Measurements from ENCODE around the gene MRPS9. TPM values are rescaled to one million over a fixed set of nuclear protein-coding genes. Genes with fewer than 3 reads are reported as not detected.

MRPS9 gene
- total RNA-seq, 1 experiment from 2014 or later: 60.0 TPM

- H2BK12ac ChIP-seq (ENCODE audit: insufficient read length, low read depth, low read length): no peak overlapping the region
- no peak for DNase-seq
- H3K14ac ChIP-seq (ENCODE audit: insufficient read depth, low read length): no peak overlapping the region
- no peak overlapping the region for H3K4ac ChIP-seq (ENCODE audit: low read depth, low read length)
- no peak overlapping the region for H3K4me2 ChIP-seq (ENCODE audit: insufficient read depth, insufficient read length, low read length)
- H3K9me3 ChIP-seq (ENCODE audit: control insufficient read depth, low read depth, low read length): no peaks in the 10 kb centered on the region
- no peak overlapping the region for H2AK5ac ChIP-seq (ENCODE audit: insufficient read length, low read length)
- no peak overlapping the region for H3T11ph ChIP-seq (ENCODE audit: low read length)
- H4K5ac ChIP-seq (ENCODE audit: insufficient read length, low read depth, low read length): no peak overlapping the region
- Mint-ChIP-seq H3K27ac (no peak overlapping the region), H3K4me1 (peaks cover 7 to 11% of the 10 kb centered on the region in 2 experiments), H3K4me3 (no peak overlapping the region), H3K36me3 (ENCODE audit: insufficient read depth in 1 of 3, low read depth in 3 of 3) (no peaks in the 10 kb centered on the region), H3K9me3 (peaks cover 0 to 3% of the 10 kb centered on the region in 2 experiments; a peak in 1 of 5 replicates), H3K27me3 (ENCODE audit: low read depth) (peaks cover 5% of the 10 kb centered on the region; the same call in 1 of the 2 replicates)
- no peak overlapping the region for H3K27ac ChIP-seq (ENCODE audit: insufficient read length, low read depth, low read length)
- no peak overlapping the region for H3K23ac ChIP-seq (ENCODE audit: insufficient read length, low read depth, low read length)
- peak; percentile 85 for TF ChIP-seq CTCF (conservative IDR thresholded peaks at IDR 0.05)
- no peak overlapping the region for H4K8ac ChIP-seq (replicated peaks; ENCODE audit: insufficient read length, low read depth, low read length)
- H2BK20ac ChIP-seq (ENCODE audit: low read depth, low read length, poor library complexity, severe bottlenecking): no peak overlapping the region
- no peaks in the 10 kb centered on the region for H3K79me1 ChIP-seq (ENCODE audit: insufficient read depth, low read depth, low read length, poor library complexity, severe bottlenecking)
- no peaks in the 10 kb centered on the region for H3K79me2 ChIP-seq (ENCODE audit: insufficient read depth, low read length)
- WGBS (ENCODE audit: extremely low coverage, insufficient read length, low lambda C conversion rate): no CpG with 5 or more reads among the region's 4 CpGs
- no peak overlapping the region for H2BK15ac ChIP-seq (ENCODE audit: low read depth, low read length)
- H2AFZ ChIP-seq (ENCODE audit: low read length): no peak overlapping the region
- no peaks in the 10 kb centered on the region for H3K27me3 ChIP-seq (ENCODE audit: insufficient read depth, low read length)
- H2BK5ac ChIP-seq (ENCODE audit: insufficient read length, low read length): no peak overlapping the region
- H2BK120ac ChIP-seq (ENCODE audit: low read depth, low read length, poor library complexity, severe bottlenecking): no peak overlapping the region
- H3K9ac ChIP-seq (ENCODE audit: extremely low read depth, insufficient read length, low read length): no peak overlapping the region
- no peaks in the 10 kb centered on the region for H4K20me1 ChIP-seq (ENCODE audit: control insufficient read depth, insufficient read depth, insufficient read length)
- no peak overlapping the region for H3K56ac ChIP-seq (ENCODE audit: insufficient read length, low read depth, low read length)
- no peaks in the 10 kb centered on the region for H3K23me2 ChIP-seq (ENCODE audit: insufficient read length, low read depth, low read length, poor library complexity, severe bottlenecking)
- no peaks in the 10 kb centered on the region for H3K4me1 ChIP-seq (ENCODE audit: insufficient read depth, low read length)
- H3K18ac ChIP-seq (ENCODE audit: insufficient read length, low read depth, low read length): no peak overlapping the region
- no peak overlapping the region for H4K91ac ChIP-seq (ENCODE audit: insufficient read length, low read depth, low read length)
These were observed 76.7 kb downstream of the MRPS9 start for GRCh38 chr2:105114551-105114950.
